ENCODE measurements around the gene GATAD2B.
"Not testable (repeated sequence)": the region's sequence is repeated elsewhere in the genome, so short reads cannot be mapped to it uniquely, and the experiment has no call there.

GATAD2B gene

GRCh38 chr1:153882296-153882912 is 40.4 kb downstream of the GATAD2B start:
- no peak for DNase-seq

GRCh38 chr1:153881751-153882150 is 41.0 kb downstream of the GATAD2B start:
- no peak for DNase-seq

DNA sequence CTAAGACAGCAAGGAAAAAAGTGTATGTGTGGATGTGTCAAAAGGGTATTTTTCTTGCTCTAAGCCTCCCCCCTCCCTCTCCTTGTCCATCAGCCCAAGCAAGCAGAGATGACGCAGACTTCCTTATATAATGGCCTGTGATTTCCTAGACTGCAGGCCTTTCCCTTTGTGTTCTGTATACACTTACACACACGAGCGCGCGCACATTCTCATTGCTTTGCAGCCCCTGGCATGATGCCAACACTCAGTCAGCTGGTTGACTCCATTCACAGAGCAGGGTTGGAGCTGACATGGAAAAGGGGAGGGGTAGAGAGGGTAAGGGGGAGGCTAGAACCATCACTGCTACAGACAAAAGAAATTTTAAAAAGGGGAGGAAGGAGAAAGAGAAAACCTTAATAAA is 41.8 kb downstream of the GATAD2B start:
- DNase-seq = peak; percentile 44

- no peak for DNase-seq
Observed at GRCh38 chr1:153880024-153880423, 42.7 kb downstream of the GATAD2B start.

DNA sequence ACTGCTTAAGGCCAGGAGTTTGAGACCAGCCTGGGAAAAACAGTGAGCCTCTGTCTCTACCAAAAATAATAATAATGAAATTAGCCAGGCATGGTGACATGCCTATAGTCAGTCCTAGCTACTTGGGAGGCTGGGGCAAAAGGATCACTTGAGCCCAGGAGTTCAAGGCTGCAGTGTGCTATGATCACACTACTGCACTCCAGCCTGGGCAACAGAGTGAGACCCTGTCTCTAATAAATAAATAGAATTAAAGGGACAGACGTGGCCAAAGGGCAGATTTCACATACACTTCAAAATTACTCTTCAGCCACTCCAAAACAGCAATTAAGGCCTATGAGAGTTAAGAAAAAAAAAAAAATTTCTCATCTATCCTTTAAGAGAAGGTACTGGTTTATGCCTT is 45.7 kb downstream of the GATAD2B start:
- no peak for DNase-seq

DNA sequence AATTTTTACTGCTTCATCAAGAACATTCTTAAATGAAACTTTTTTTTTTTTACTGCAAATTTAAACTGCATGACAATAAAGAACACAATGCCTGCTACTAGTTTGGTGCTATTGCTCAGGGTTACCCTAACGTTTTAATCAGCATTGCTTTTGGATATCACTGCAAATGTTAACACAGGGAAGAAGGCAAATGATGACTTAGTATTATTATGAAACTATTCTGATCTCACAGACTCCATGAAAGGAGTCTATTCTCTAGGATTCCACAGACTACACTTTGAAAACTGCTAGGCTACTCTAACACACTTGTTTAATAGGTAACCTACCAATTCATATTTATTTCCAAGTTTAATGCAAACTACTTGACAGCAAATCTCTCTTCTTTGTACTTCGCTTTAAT is 49.8 kb downstream of the GATAD2B start:
- DNase-seq = no peak

DNA sequence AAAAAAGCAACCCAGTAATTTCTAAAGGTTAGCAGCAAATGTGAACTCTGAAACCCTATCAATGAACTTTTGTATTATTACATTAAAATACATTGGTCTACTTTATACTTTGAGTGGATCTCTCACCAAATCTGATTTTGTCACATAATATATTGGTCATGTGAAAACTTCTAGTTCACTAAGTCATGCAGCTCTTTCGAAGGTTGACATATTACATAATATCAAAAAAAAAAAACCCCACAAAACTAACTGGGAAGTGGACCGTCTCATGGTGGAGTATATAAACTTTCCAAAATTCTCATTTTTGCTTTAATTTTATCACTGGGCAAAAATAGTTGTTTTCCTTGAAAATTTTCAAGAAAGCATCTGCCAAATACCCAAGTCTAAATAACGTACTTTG is 50.4 kb downstream of the GATAD2B start:
- no peak for DNase-seq

DNA sequence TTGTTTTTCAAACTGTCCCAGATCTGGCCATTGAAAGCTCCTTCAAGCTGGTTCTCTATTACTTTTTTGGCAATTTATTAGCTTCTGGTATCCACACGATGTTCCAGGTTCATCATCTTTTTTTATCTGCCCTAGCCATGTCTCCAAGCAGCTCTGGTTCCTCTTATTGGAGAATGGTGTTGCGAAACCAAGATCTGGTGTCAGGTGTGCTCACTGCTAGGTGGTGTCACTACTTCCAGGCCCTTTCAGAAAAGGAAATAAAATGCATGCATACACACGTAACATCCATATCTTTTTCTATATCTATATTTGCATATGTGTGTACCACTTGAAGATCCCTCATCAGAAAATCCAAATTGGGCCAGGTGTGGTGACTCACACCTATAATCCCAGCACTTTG is 53.3 kb downstream of the GATAD2B start:
- DNase-seq = no peak

GRCh38 chr1:153866045-153866850 is 56.5 kb downstream of the GATAD2B start:
- no peak for DNase-seq

DNA sequence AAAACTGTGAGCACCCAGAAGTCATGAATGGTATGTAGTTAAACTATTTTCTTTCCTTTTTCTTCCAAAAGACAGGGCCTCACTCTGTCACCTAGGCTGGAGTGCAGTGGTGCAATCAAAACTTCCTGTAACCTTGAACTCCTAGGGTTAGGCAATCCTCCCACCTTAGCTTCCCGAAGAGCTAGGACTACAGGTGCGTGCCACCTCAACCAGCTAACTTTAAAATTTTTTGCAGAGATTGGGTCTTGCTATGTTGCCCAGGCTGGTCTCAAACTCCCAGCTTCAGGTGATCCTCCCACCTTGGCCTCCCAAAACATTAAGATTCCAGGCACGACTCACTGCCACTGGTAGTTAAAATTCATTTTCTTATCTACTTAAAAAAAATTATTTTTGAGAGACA is 62.5 kb downstream of the GATAD2B start:
- DNase-seq = no peak

DNA sequence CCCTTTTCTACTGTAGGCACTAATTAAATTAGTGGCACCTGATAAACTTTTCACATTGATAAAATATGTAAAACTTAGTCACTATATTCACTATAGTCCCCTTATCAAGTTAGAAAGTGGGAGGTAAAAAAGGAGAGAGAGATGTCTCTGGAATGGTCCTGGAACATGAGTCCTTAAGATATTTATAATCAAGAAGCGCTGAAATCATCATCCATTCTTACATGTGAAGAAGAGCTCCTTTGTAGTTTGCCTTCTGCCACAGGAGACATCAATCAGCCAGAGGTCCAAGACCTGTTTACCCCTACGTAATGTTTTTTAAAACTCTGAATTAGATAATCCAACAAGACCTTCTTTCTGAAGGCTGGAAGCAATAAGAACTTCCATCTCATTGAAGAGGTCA is 65.3 kb downstream of the GATAD2B start:
- no peak for DNase-seq

DNA sequence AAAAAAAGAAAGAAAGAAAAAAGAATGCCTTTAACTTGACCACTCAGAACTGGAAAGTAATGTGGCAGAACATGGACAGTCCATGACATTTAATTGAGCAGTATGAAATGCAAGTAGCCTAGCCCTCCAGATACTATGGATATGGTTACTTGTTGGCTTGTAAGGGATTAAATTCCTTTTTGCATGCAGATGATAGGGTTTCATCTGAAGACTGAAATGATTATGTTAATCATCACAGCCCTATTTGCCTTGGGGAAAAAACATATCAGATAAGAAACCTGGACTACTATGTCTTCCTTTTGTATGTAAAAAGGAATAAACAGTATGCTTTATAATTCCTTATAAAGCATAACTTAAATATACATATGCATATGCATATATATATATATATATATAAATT is 66.0 kb downstream of the GATAD2B start:
- no peak for DNase-seq

DNA sequence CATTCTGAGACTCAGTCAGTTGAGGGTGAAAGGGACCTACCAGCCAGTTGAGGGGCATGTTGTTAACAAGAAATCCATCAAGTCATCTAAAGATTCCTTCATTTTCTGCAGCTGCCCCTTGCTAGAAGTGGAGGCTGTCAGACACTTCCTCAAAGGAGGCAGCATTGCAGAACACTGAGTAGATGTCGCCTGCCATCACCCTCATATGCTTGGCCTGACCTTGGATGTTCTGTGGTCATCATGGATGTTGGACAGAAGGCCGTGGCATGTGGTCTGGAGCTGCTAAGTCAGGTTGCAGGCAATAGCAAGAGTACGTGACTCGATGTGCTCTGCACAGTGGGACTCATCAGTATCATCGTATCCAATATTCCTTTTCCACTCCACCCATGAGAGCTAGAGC is 70.6 kb downstream of the GATAD2B start:
- DNase-seq = no peak

GRCh38 chr1:153849487-153850185 is 73.1 kb downstream of the GATAD2B start:
- DNase-seq = peak; percentile 45

DNA sequence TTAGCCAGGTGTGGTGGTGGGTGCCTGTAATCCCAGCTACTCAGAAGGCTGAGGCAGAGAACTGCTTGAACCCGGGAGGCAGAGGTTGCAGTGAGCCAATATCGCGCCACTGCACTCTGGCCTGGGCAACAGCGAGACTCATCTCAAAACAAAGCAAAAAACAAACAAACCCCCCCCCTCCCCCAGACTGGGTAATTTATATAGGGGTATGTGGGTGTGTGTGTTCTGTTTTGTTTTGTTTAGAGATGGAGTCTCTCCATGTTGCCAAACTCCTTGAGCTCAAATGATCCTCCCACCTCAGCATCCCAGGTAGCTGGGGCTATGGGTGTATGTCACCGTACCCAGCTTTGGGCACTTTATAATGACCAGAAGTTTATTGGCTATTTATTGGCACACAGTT is 74.0 kb downstream of the GATAD2B start:
- no peak for DNase-seq

DNA sequence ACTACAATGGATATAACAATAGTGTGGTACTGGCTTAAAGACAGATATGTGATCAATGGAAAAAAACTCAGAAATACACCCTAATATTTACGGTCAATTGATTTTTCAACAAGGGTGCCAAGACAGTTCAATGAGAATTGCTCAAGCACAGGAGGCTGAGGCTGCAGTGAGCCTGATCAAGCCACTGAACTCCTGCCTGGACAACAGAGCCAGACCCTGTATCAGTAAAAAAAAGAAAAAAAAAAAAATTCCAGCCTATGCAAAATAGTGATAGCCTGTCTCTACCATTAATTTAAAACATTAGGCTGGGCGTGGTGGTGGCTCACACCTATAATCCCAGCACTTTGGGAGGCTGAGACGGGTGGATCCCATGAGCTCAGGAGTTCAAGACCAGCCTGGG is 77.6 kb downstream of the GATAD2B start:
- no peak for DNase-seq

- DNase-seq = not testable (repeated sequence)
Observed at GRCh38 chr1:153844349-153844748, 78.4 kb downstream of the GATAD2B start.

DNA sequence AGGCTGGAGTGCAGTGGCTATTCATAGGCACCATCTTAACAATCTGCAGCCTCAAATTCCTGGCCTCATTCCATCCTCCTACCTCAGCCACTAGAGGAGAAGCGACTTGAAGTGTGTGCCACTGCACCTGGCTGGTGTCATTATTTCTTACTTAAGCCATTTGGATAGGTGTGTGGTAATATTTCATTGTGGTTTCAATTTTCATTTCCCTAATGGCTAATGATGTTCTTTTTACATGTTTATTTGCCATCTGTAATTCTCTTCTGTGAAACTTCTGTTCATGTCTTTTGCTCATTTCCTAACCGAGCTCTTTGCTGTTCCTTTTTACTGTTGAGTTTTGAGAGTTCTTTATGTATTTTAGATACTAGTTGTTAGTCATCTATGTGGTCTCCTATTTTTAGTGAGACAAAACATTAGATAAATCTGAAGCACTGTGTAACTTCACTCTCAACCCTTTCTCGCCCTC is 80.7 kb downstream of the GATAD2B start:
- no peak for DNase-seq

DNA sequence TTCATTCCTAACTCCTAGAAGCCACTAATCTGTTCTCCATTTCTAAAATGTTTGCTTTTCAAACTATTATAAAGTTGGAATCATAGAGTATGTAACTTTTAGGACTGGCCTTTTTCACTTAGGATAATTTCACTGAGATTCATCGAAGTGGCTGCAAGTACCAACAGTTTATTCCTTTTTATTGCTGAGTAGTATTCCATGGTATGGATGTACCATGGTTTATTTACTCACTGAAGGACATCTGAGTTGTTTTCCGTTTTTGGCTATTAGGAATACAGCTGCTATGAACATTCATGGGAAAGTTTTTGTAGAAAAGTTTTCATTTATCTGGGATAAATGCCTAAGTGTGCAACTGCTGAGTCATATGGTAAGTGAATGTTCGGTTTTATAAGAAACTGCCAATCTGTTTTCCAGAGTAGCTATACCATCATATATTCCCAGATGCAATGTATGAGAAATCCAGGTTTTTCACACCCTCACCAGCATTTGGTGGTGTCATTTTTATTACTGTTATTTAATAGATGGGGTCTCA is 81.2 kb downstream of the GATAD2B start:
- no peak for DNase-seq

DNA sequence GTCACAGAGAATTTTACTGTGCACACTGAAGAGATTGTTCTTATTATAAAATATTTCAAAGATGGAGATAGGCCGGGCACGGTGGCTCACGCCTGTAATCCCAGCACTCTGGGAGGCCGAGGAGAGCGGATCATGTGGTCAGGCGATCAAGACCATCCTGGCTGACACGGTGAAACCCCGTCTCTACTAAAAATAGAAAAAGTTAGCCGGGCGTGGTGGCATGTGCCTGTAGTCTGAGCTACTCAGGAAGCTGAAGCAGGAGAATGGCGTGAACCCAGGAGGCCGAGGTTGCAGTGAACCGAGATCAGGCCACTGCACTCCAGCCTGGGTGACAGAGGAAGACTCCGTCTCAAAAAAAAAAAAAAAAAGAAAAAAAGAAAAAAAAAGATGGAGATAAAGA is 82.0 kb downstream of the GATAD2B start:
- not testable (repeated sequence) for DNase-seq

DNA sequence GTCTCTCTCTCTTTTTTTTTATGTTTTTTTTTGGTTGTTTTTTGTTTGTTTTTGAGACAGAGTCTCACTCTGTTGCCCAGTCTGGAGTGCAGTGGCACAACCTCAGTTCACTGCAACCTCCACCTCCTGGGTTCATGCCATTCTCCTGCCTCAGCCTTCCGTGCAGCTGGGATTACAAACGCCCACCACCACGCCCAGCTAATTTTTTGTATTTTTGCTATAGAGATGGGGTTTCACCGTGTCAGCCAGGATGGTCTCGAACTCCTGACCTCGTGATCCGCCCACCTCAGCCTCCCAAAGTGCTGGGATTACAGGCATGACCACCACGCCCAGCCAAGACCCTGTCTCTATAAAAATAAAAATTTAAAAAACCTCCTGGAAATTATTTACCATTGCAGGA is 88.8 kb downstream of the GATAD2B start:
- not testable (repeated sequence) for DNase-seq

DNA sequence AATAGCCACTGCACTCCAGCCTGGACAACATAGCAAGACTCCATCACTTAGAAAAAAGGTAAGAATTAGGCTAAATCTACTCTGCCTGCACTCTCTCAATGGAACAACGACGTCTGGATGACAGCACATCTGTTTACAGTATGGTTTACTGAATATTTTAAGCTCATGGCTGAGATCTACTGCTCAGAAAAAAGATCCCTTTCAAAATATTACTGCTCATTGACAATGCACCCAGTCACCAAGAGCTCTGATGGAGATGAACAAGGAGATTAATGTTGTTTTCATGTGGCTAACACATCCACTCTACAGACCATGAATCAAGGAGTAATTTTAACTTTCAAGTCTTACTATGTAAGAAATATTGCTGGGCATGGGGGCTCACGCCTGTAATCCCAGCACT is 89.6 kb downstream of the GATAD2B start:
- DNase-seq = no peak

DNA sequence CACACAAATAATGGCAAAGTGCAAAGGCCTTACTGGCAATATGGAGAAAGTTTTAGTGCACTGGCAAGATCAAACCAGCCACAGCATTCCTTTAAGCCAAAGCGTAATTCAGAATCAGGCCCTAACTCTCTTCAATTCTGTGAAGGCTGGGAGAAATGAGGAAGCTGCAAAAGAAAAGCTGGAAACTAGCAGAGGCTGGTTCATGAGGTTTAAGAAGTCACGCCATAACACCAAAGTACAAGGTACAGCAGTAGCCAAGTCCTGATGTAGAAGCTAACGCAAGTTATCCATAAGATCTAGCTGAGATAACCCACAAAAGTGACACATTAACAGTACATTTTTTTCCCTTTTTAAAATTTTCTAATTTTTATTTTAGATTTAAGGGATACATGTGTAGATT is 90.5 kb downstream of the GATAD2B start:
- no peak for DNase-seq

DNA sequence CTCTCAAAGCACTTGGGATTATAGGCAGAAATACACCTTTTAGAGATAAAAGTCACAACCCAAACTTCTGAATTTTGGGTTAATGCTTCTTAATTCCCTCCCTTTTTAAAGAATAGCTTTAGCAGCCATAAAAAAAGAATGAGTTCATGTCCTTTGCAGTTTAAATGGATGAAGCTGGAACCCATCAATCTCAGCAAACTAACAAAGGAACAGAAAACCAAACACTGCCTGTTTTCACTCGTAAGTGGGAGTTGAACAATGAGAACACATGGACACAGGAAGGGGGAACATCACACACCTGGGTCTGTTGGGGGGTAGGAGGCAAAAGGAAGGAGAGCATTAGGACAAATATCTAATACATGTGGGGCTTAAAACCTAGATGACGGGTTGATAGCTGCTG is 91.7 kb downstream of the GATAD2B start:
- no peak for DNase-seq

Data from stimulated activated CD8-positive, alpha-beta memory T cell treated with anti-CD3 and anti-CD28 coated beads, Interleukin-4, amount 100 ng/mL, for 48 hours (primary cell).